ENCODE measurements around the gene COX10. TPM values are rescaled to one million over a fixed set of nuclear protein-coding genes. Genes with fewer than 3 reads are reported as not detected.

The COX10 gene
- total RNA-seq, 4 donors from 2014 or later, result 12.6 to 22.8 (median 15.6) TPM

GRCh38 chr17:14038206-14038605 is 31.1 kb upstream of the COX10 start:
- Histone ChIP-seq H3K9me3 (no peaks in the 10 kb centered on the region), H3K27ac (no peak overlapping the region), H3K4me3 (no peak overlapping the region), H3K36me3 (peaks cover 0 to 19% (median 0%) of the 10 kb centered on the region in 3 donors), H3K27me3 (no peaks in the 10 kb centered on the region), H3K4me1 (peaks cover 0 to 8% (median 0%) of the 10 kb centered on the region in 4 donors)
- 23 to 29% methylated on average over 1 of the region's 1 CpG for WGBS, 2 donors
- no peak for DNase-seq (ENCODE audit: low spot score in 2 of 2)
- no peak for TF ChIP-seq EP300 (IDR thresholded peaks at IDR 0.05)
- TF ChIP-seq POLR2A (IDR thresholded peaks at IDR 0.05), result no peak
- TF ChIP-seq CTCF (IDR thresholded peaks at IDR 0.05), result no peak

GRCh38 chr17:14042411-14042810 is 26.9 kb upstream of the COX10 start:
- Histone ChIP-seq H3K36me3 (no peaks in the 10 kb centered on the region), H3K4me3 (no peak overlapping the region), H3K27me3 (no peaks in the 10 kb centered on the region), H3K27ac (no peak overlapping the region), H3K9me3 (no peaks in the 10 kb centered on the region), H3K4me1 (peaks cover 0 to 8% (median 0%) of the 10 kb centered on the region in 4 donors)
- TF ChIP-seq EP300 (IDR thresholded peaks at IDR 0.05) (no peak), POLR2A (IDR thresholded peaks at IDR 0.05) (no peak), CTCF (IDR thresholded peaks at IDR 0.05) (no peak)
- DNase-seq (ENCODE audit: low spot score in 2 of 2), result no peak
- 83 to 90% methylated on average over 4 of the region's 4 CpGs for WGBS, 2 donors

GRCh38 chr17:14044702-14045101 is 24.6 kb upstream of the COX10 start:
- no peaks in the 10 kb centered on the region for H3K27me3 ChIP-seq
- WGBS, 2 donors, result 90 to 93% methylated on average over 1 of the region's 1 CpG
- no peak for TF ChIP-seq CTCF (IDR thresholded peaks at IDR 0.05)

GRCh38 chr17:14046978-14047377 is 22.3 kb upstream of the COX10 start:
- H3K27me3 ChIP-seq, result no peaks in the 10 kb centered on the region
- H3K27ac ChIP-seq, result no peak overlapping the region
- no peak overlapping the region for H3K4me3 ChIP-seq
- no peak for DNase-seq (ENCODE audit: low spot score in 2 of 2)
- TF ChIP-seq POLR2A (IDR thresholded peaks at IDR 0.05) (no peak), CTCF (IDR thresholded peaks at IDR 0.05) (no peak), EP300 (IDR thresholded peaks at IDR 0.05) (no peak)
- H3K4me1 ChIP-seq, result no peaks in the 10 kb centered on the region
- no peaks in the 10 kb centered on the region for H3K9me3 ChIP-seq
- WGBS, 2 donors, result 79 to 80% methylated on average over 6 of the region's 6 CpGs
- peaks cover 0 to 18% (median 0%) of the 10 kb centered on the region in 3 donors for H3K36me3 ChIP-seq

More at GRCh38 chr17:14044702-14045101, 24.6 kb upstream of the COX10 start:
- DNase-seq (ENCODE audit: low spot score in 2 of 2), result no peak
- Histone ChIP-seq H3K4me3 (no peak overlapping the region), H3K4me1 (no peaks in the 10 kb centered on the region), H3K27ac (no peak overlapping the region), H3K36me3 (no peaks in the 10 kb centered on the region), H3K9me3 (no peaks in the 10 kb centered on the region)

- TF ChIP-seq CTCF (IDR thresholded peaks at IDR 0.05) (no peak), EP300 (IDR thresholded peaks at IDR 0.05) (no peak), POLR2A (IDR thresholded peaks at IDR 0.05) (no peak)
- peaks cover 0 to 18% (median 0%) of the 10 kb centered on the region in 3 donors for H3K36me3 ChIP-seq
- no peak overlapping the region for H3K27ac ChIP-seq
- no peak for DNase-seq (ENCODE audit: low spot score in 2 of 2)
- 84 to 89% methylated on average over 4 of the region's 4 CpGs for WGBS, 2 donors
- H3K27me3 ChIP-seq, result no peaks in the 10 kb centered on the region
- H3K9me3 ChIP-seq, result no peaks in the 10 kb centered on the region
- no peak overlapping the region for H3K4me3 ChIP-seq
- no peaks in the 10 kb centered on the region for H3K4me1 ChIP-seq
These were observed 21.7 kb upstream of the COX10 start for GRCh38 chr17:14047591-14047990.

All from tibial nerve (tissue), 4 donors.